ENCODE measurements around the gene PLCB2. TPM values are rescaled to one million over a fixed set of nuclear protein-coding genes. Genes with fewer than 3 reads are reported as not detected.

PLCB2 gene
- total and polyA plus RNA-seq, 2 donors (not counting 3 experiments of a cell fraction or from before 2014, with no cell fraction given): 1.5 to 1.6 TPM

- Histone ChIP-seq H3K27me3 (ENCODE audit: control insufficient read depth in 2 of 2, insufficient read depth in 2 of 2, low read length in 2 of 2) (no peaks in the 10 kb centered on the region), H3K9me3 (replicated peaks; ENCODE audit: control insufficient read depth, insufficient read depth, low read length) (no peaks in the 10 kb centered on the region), H3K27ac (ENCODE audit: insufficient read depth, low read depth, low read length) (no peak overlapping the region), H2AFZ (ENCODE audit: low read depth, low read length) (no peak overlapping the region), H3K4me3 (replicated peaks in 1 of 3; ENCODE audit: insufficient read depth in 1 of 3, low read depth in 1 of 3, low read length in 3 of 3) (no peak overlapping the region), H3K79me2 (ENCODE audit: control insufficient read depth, insufficient read depth, low read length) (peaks cover 2% of the 10 kb centered on the region), H4K20me1 (replicated peaks; ENCODE audit: control insufficient read depth, extremely low read depth, insufficient read depth, low read length) (no peaks in the 10 kb centered on the region), H3K4me2 (ENCODE audit: insufficient read depth, low read length) (no peak overlapping the region), H3K36me3 (ENCODE audit: control insufficient read depth in 2 of 2, extremely low read depth in 1 of 2, insufficient read depth in 2 of 2, low read length in 2 of 2) (peaks cover 0 to 3% of the 10 kb centered on the region in 2 experiments), H3K9ac (replicated peaks; ENCODE audit: extremely low read depth, insufficient read depth, low read length) (no peak overlapping the region), H3K9me1 (replicated peaks; ENCODE audit: control insufficient read depth, extremely low read depth, insufficient read depth, low read length) (no peaks in the 10 kb centered on the region), H3K4me1 (ENCODE audit: control insufficient read depth, extremely low read depth, insufficient read depth, low read length) (peaks cover 61% of the 10 kb centered on the region)
- BruUV-seq (replicated peaks): no TSS peak
- dilution Hi-C loops (cut with MboI; ENCODE audit: extremely low pct_ligation_motif_present, low sequenced_read_pairs) (no loop called here), intact Hi-C loops (cut with micrococcal nuclease) (no loop called here)
- CTCF ChIA-PET: no interaction called here
- TF ChIP-seq CTCF (IDR thresholded peaks at IDR 0.05; ENCODE audit: extremely low read depth in 1 of 2, insufficient read depth in 1 of 2, low read depth in 1 of 2, low read length in 2 of 2): no peak
- TF ChIP-seq FOS (IDR thresholded peaks at IDR 0.05; ENCODE audit: borderline replicate concordance, insufficient read depth, low read length): no peak
- TF ChIP-seq POLR2AphosphoS5 (IDR thresholded peaks at IDR 0.05; ENCODE audit: insufficient read depth, low read depth, low read length): no peak
- TF ChIP-seq POLR2A (IDR thresholded peaks at IDR 0.05; ENCODE audit: low read depth, low read length): no peak
- no peak for TF ChIP-seq MAX (IDR thresholded peaks at IDR 0.05; ENCODE audit: insufficient read depth, insufficient read length)
- POLR2A ChIA-PET: no interaction called here
- FAIRE-seq: no peak
- DNase-seq (ENCODE audit: low read depth, low spot score): no peak
These were observed 22.7 kb upstream of the PLCB2 start for GRCh38 chr15:40330368-40330836.

GRCh38 chr15:40329804-40330203 lies 22.1 kb upstream of the PLCB2 start:
- Histone ChIP-seq H3K4me2 (ENCODE audit: insufficient read depth, low read length) (no peak overlapping the region), H3K9me3 (replicated peaks; ENCODE audit: control insufficient read depth, insufficient read depth, low read length) (no peaks in the 10 kb centered on the region), H4K20me1 (replicated peaks; ENCODE audit: control insufficient read depth, extremely low read depth, insufficient read depth, low read length) (no peaks in the 10 kb centered on the region), H3K4me1 (ENCODE audit: control insufficient read depth, extremely low read depth, insufficient read depth, low read length) (peaks cover 62% of the 10 kb centered on the region), H3K79me2 (ENCODE audit: control insufficient read depth, insufficient read depth, low read length) (peaks cover 4% of the 10 kb centered on the region), H2AFZ (ENCODE audit: low read depth, low read length) (no peak overlapping the region), H3K27me3 (ENCODE audit: control insufficient read depth in 2 of 2, insufficient read depth in 2 of 2, low read length in 2 of 2) (no peaks in the 10 kb centered on the region), H3K4me3 (replicated peaks in 1 of 3; ENCODE audit: insufficient read depth in 1 of 3, low read depth in 1 of 3, low read length in 3 of 3) (no peak overlapping the region), H3K9me1 (replicated peaks; ENCODE audit: control insufficient read depth, extremely low read depth, insufficient read depth, low read length) (no peaks in the 10 kb centered on the region), H3K36me3 (ENCODE audit: control insufficient read depth in 2 of 2, extremely low read depth in 1 of 2, insufficient read depth in 2 of 2, low read length in 2 of 2) (peaks cover 0 to under 1% of the 10 kb centered on the region in 2 experiments), H3K27ac (ENCODE audit: insufficient read depth, low read depth, low read length) (no peak overlapping the region), H3K9ac (replicated peaks; ENCODE audit: extremely low read depth, insufficient read depth, low read length) (no peak overlapping the region)
- intact Hi-C loops (cut with micrococcal nuclease): no loop called here
- DNase-seq (ENCODE audit: low read depth, low spot score): no peak
- dilution Hi-C loops (cut with MboI; ENCODE audit: extremely low pct_ligation_motif_present, low sequenced_read_pairs): no loop called here
- POLR2A ChIA-PET: no interaction called here
- CTCF ChIA-PET: no interaction called here
- BruUV-seq (replicated peaks): no TSS peak
- FAIRE-seq: no peak
- TF ChIP-seq POLR2A (IDR thresholded peaks at IDR 0.05; ENCODE audit: low read depth, low read length) (no peak), GATA2 (IDR thresholded peaks at IDR 0.05; ENCODE audit: insufficient read depth, insufficient read length, low read depth, low read length) (no peak), JUN (IDR thresholded peaks at IDR 0.05; ENCODE audit: borderline replicate concordance, insufficient read depth, insufficient read length, low read depth) (no peak), POLR2AphosphoS5 (IDR thresholded peaks at IDR 0.05; ENCODE audit: insufficient read depth, low read depth, low read length) (no peak), EZH2 (IDR thresholded peaks at IDR 0.05; ENCODE audit: borderline replicate concordance, low read depth, low read length, severe bottlenecking) (no peak)

All from endothelial cell of umbilical vein (primary cell).